OCI-LY3 (cell line): ENCODE results near the gene RNF208.

Experiments
- EZH2phosphoT487 ChIP-seq: fragments of 200-600 bp; shearing (Covaris generic); IDR thresholded peaks from 2 replicates; pipeline ENCODE4 v1.6.1; 2018; ENCODE audit warnings: antibody characterized with exemption, mixed run types, low read depth
- TF ChIP-seq, protein P1 (sequence below): fragments of 200-600, 300-600 bp; sonication (generic); IDR thresholded peaks from 2 replicates; pipeline ENCODE4 v1.5.1; 2014; ENCODE audit warnings: antibody characterized with exemption, low read length, low read depth

DNA sequence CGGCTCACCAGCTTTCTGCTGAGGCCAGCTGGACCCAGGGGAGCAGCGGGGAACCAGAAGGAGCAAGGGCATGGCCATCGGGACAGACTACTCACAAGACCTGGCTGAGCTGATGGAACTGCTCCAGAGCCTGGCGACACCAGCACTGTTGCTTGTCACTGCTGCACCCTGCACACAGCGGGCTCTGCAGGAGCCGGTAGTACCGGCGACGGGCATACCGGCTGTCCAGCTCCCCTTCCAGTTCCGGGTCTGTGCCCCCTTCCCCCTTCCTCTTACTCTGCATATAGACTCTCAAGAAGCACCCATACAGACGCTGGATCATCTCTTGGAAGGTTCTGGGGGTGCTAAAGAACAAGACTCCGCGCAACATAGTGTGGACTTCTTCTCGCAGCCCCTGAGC is 34.7 kb downstream of the RNF208 start:
- TF ChIP-seq, protein P1, sequence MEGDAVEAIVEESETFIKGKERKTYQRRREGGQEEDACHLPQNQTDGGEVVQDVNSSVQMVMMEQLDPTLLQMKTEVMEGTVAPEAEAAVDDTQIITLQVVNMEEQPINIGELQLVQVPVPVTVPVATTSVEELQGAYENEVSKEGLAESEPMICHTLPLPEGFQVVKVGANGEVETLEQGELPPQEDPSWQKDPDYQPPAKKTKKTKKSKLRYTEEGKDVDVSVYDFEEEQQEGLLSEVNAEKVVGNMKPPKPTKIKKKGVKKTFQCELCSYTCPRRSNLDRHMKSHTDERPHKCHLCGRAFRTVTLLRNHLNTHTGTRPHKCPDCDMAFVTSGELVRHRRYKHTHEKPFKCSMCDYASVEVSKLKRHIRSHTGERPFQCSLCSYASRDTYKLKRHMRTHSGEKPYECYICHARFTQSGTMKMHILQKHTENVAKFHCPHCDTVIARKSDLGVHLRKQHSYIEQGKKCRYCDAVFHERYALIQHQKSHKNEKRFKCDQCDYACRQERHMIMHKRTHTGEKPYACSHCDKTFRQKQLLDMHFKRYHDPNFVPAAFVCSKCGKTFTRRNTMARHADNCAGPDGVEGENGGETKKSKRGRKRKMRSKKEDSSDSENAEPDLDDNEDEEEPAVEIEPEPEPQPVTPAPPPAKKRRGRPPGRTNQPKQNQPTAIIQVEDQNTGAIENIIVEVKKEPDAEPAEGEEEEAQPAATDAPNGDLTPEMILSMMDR = no peak
- no peak for TF ChIP-seq EZH2phosphoT487
